SK-N-SH treated with all-trans-retinoic acid at 6 μM for 48 hours (cell line): ENCODE measurements around the gene CAPN10.

ENCODE experiments used
- ESRRG ChIP-seq: fragments of 250-450 bp; sonication (Bioruptor Pico); IDR thresholded peaks from 2 replicates; pipeline ENCODE4 v1.6.1; 2021; ENCODE audit warnings: mild to moderate bottlenecking
- OSR1 ChIP-seq: fragments of 250-450 bp; sonication (Bioruptor Pico); IDR thresholded peaks from 2 replicates; pipeline ENCODE4 v1.8.0; 2022; ENCODE audit warnings: moderate library complexity, mild to moderate bottlenecking, inconsistent platforms
- RARB ChIP-seq: fragments of 250-450 bp; sonication (Bioruptor Pico); IDR thresholded peaks from 2 replicates; pipeline ENCODE4 v1.8.0; 2021; ENCODE audit warnings: mild to moderate bottlenecking, moderate library complexity
- TOX ChIP-seq: fragments of 250-450 bp; sonication (Bioruptor Pico); IDR thresholded peaks from 2 replicates; pipeline ENCODE4 v1.8.0; 2021; ENCODE audit warnings: mild to moderate bottlenecking, moderate library complexity, borderline replicate concordance
- ZFP30 ChIP-seq: fragments of 450-650 bp; formaldehyde crosslinking; IDR thresholded peaks from 2 replicates; pipeline ENCODE4 v1.5.0; 2022; ENCODE audit warnings: mild to moderate bottlenecking, moderate library complexity
- TF ChIP-seq, protein P1 (sequence below): fragments of 250-450 bp; sonication (Bioruptor Pico); IDR thresholded peaks from 2 replicates; pipeline ENCODE4 v1.5.1; 2021; ENCODE audit warnings: mild to moderate bottlenecking, moderate library complexity
- TF ChIP-seq, protein P2 (sequence below): fragments of 250-450 bp; sonication (Bioruptor Pico); IDR thresholded peaks from 2 replicates; pipeline ENCODE4 v1.8.0; 2020; ENCODE audit warnings: mild to moderate bottlenecking, moderate library complexity, borderline replicate concordance

DNA sequence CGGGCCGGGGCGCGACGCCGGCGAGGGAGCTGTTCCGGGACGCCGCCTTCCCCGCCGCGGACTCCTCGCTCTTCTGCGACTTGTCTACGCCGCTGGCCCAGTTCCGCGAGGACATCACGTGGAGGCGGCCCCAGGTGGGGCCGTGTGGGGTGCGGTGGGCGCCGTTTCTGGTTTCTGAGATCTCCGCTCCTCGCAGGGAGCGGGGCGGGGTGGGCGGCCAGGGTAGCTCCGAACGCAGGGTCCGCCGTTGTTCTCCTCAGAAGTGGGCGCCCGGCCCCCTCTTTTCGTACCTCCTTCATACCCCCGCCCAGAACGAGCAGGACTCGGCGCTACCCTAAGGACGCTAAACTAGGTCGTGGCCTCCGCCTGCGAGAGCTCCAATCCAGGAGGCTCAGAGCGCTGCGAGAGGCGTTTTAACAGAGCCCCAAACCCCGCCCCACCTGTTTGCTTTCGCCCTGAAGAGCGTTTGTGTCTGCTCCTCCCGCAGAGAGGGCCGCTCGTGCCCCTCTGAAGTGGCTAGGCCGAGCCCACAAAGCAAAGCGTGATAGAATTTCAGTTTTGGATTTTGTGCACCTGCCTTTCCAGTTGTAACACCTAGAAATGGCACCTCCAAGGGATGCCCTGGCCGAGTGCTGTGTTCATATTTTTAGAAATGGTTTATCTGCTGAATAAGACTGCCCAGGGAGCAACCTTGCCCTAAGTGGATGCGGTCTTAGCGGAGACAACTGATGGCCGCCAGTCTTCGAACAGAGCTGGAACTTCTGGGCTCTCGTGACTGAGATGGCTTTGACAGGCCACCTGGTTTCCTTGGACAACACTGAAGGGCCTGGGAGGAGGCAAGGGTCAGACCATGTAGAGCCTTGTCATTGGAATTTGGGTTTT lies 626 bp downstream of the CAPN10 start:
- no peak for TF ChIP-seq OSR1 (CRISPR knock-in tag)
- no peak for TF ChIP-seq ZFP30 (CRISPR knock-in tag)
- TF ChIP-seq ESRRG = no peak
- TF ChIP-seq TOX (CRISPR knock-in tag) = no peak
- no peak for TF ChIP-seq RARB (CRISPR knock-in tag)
- TF ChIP-seq, protein P1, sequence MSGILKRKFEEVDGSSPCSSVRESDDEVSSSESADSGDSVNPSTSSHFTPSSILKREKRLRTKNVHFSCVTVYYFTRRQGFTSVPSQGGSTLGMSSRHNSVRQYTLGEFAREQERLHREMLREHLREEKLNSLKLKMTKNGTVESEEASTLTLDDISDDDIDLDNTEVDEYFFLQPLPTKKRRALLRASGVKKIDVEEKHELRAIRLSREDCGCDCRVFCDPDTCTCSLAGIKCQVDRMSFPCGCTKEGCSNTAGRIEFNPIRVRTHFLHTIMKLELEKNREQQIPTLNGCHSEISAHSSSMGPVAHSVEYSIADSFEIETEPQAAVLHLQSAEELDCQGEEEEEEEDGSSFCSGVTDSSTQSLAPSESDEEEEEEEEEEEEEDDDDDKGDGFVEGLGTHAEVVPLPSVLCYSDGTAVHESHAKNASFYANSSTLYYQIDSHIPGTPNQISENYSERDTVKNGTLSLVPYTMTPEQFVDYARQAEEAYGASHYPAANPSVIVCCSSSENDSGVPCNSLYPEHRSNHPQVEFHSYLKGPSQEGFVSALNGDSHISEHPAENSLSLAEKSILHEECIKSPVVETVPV (CRISPR knock-in tag) = no peak
- TF ChIP-seq, protein P2, sequence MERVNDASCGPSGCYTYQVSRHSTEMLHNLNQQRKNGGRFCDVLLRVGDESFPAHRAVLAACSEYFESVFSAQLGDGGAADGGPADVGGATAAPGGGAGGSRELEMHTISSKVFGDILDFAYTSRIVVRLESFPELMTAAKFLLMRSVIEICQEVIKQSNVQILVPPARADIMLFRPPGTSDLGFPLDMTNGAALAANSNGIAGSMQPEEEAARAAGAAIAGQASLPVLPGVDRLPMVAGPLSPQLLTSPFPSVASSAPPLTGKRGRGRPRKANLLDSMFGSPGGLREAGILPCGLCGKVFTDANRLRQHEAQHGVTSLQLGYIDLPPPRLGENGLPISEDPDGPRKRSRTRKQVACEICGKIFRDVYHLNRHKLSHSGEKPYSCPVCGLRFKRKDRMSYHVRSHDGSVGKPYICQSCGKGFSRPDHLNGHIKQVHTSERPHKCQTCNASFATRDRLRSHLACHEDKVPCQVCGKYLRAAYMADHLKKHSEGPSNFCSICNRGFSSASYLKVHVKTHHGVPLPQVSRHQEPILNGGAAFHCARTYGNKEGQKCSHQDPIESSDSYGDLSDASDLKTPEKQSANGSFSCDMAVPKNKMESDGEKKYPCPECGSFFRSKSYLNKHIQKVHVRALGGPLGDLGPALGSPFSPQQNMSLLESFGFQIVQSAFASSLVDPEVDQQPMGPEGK (CRISPR knock-in tag) = no peak
